GM19035 (cell line): ENCODE measurements around the gene CCDC60.
A peak's percentile ranks its signal among the peaks of the same experiment; 100 is the strongest.

Experiments used
- ATAC-seq: cut with Tn5 transposase; IDR thresholded peaks from one replicate; pipeline ENCODE4 v1.9.1; 2021; ENCODE audit not compliant: unreplicated experiment

The CCDC60 gene

DNA sequence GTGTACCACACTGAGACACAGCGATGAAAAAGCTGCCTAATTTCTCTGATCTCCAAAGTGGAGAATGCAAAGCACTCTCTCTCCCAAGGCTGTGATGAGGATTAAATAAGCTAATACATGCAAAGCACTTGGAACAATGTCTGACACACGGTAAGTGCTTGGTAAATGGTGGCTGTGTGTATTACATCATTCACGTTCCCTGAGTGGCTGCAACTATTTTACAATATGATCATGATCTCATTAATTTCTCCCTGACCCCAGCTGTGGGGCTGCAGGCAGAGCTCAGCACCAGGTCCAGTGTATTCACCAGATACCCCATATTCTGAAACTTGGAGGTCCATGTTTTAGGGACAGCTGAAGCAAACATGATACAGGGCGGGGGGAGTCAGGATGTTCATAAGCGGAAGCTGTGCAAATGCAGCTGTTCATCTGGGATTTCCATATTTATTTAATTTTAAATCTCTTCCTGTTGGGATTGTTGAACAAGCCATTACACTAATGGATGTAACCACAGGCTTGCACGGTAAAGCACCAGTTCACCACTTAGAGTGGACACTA, 106.4 kb downstream of the CCDC60 start:
- no peak for ATAC-seq

DNA sequence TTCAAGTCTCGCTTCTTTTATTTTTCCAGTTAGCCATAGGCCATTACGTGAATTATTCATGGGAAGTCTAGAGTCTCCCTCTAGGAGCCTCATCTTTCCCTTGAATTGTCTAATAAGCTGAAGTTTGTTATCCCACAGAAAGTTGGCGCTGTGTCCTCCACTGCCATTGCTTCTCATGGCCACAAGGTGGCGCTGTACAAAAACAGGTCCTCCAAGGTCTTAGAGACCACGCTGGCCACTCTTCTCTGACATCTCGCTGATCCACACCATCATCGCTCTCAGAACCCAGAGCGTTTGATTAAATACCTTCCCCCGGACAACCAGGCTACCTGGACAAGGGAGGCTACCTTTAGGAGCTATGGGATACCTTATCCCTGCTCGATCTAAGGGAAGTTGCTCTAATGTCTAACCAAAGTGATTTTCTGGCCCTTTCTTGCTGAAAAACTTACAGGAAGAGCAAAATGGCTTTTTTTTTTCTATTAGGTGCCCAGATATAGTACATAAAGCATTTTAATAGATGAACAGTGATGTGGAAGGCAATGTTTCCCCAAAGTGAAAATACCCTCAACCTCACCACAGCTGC, 110.0 kb downstream of the CCDC60 start:
- ATAC-seq, result peak; percentile 67

DNA sequence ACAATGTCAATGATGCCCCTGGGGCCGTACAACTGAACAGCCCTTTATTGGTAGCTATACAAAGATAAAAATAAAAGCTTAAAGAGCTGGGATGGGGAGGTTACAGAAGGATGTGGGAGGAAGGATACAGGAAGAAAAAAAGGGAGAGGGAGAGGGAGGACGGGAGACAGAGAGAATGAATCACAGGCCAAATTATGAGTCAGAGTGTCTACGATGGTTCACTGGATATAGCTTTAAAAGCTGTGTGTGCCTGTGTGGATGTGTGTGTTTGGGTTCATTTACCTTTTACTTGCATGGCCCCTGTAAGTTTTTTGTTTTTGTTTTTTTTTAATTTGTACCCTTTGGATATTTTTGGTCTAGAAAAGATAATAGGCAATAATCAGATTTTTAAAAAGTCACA, 111.9 kb downstream of the CCDC60 start:
- no peak for ATAC-seq

DNA sequence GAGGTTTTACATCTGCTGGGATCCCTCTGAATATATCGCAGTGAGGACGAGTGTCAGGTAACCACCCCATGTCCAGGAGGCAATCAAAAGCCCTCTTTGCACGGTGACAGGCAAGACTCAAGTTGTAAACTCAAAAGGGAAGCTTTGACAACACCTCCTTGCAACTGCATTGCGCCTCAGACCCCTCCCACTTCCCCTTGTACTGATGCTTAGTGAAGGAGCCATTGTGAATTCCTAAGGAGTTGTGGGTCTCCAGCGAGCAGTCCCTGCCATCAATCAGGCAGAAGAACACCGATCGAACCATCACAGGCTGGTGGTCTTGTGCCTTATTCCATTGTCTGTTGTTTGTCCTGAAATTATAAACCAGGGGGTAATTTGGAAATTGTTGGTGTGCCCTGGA, 112.6 kb downstream of the CCDC60 start:
- ATAC-seq, result no peak

DNA sequence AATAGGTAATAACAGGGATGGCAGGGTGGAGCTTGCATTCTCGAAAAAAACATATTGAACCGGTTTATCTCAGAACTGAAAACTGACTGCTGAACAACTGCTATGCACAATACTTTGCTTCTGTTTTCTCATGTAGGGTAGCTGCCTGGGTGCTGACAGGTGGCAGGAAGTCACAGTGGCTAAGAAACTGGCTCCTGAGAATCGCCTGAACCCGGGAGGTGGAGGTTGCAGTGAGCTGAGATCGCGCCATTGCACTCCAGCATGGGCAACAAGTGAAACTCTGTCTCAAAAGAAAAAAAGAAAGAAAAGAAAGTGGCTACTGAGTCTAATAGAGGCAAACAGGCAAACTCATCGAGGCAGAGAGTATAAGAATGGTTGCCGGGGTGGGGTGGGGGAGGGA, 113.1 kb downstream of the CCDC60 start:
- no peak for ATAC-seq

DNA sequence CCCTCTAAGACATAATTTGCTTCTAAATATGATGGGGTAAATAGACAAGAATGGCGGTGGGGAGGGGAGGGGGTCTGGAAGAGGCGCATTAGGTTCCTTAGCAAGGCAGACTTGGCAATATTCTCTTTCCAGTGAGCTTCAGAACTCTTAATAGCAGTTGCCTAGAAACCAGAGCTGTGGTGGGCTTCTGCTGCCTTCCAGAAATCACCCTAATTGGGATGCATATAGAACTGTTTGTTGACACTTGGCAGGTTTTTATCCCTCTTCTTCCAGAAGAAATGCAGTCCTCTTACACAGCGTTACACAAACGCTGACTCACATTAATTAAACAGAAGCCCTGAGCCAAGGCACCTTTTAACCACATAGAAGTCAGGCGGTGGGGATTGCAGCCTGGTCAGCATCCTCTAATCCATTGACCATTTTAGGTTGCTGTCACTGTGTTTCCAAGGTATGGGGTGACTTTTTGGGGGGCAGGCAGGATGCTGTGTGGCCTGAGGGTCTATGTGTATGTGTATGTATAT, 114.1 kb downstream of the CCDC60 start:
- no peak for ATAC-seq

DNA sequence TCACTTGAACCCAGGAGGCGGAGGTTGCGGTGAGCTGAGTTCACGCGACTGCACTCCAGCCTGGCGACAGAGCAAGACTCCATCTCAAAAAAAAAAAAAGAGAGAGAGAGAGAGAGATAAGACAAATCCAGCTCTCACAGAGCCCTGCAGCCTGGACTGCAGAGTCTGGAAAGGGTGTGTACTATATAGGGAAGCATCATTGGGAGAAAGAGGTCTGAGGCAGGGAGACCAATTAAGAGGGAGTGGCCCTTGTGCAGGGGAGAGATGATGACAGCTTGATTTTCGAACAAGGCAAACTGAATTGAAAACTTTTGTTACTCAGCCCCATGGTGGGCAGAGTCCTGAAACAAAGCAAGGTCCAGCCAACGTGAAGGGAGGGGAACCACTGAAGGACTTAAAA, 116.2 kb downstream of the CCDC60 start:
- ATAC-seq, result no peak

DNA sequence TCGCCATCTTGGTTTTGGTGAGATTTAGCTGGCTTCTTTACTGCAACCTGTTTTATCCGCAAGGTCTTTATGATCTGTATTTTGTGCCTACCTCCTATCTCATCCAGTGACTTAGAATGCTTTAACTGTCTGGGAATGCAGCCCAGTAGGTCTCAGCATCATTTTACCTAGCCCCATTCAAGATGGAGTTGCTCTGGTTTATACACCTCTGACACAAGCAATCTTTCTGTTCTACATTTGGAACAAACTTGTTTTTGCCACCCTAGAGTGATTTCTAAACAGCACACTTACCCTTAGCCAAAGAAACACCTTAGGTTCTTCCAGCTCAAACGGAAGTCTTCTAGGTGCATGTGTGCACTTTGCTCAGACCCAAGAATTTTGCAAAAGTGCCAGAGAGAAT, 122.3 kb downstream of the CCDC60 start:
- ATAC-seq, result no peak

DNA sequence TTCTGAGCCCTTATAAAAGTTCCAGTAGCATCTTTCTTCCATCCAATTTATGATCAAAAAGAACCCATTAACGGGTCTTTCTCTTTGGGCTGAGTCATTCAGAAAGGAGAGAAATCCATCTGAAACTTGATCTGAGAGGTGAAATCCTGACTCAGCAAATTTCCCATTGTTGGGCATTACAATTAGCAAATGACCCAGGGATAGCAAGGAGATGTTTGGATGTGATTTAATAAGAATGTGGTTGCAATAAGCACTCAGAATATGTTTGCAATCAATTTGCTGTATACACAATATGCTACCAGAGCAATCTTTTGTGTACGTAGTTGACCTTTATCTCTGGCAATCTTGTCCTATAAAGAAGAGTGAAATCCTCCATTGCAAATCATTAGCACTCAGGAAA, 122.7 kb downstream of the CCDC60 start:
- ATAC-seq, result no peak

DNA sequence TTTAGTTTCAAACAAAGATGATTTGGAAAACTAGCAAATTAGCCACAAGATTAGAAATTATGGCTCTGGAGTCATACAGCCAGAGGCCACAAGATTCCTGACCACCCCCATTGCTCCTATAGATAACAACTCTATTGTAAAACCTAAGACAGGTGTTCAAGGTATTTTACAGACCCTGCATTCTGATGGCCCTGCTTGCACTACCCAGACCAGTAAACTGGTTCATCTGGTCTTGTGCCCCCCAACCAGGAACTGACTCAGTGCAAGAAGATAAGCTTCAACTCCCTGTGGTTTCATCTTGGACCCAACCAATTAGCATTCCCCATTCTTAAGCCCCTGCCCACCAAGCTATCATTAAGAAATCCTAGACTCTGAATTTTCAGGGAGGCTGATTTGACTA, 125.0 kb downstream of the CCDC60 start:
- ATAC-seq, result no peak

DNA sequence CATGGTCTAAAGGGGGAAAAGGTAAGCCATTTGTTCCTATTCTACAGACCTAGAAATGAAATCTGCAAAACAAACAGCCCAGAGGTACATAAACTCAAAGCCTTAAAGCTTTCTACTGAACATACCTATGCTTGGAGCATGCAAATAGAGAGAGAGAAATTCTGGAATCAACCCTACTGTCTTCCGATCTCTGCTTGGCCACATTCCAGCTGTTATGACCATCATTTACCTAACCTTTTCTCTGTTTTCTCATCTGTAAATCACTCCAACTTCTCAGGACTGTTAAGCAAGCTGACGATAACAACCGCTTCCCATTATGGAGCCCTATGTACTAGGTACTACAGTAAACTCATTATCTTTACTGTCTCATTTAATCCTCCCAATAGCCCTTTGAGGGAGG, 126.3 kb downstream of the CCDC60 start:
- no peak for ATAC-seq

DNA sequence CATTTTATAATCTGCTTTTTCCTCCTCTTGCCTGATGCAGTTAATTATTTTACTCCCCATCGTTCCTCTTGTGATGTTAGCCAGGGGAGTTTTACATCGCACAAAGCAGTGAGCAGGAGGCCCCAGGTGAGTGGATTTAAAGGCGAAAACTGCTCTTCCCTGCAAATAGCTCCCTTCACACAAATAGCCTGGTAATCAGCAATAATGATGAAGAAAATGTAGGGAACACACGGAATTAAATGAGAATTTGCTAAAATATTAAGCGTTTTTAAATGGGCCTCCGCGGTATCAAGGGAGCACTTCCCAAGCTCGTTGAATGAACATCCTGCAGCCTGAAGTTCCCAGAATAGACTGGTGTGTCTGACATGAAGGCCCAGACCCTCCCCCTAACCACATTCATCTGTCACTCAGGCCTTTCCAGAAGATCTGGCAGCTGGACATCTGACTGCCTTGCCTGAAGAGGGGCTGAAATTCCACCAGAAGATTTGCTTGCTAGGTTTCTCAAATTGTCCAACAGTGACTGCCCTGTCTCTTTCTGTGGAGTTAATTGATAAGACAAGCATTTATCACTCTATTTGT, 127.2 kb downstream of the CCDC60 start:
- ATAC-seq, result no peak

DNA sequence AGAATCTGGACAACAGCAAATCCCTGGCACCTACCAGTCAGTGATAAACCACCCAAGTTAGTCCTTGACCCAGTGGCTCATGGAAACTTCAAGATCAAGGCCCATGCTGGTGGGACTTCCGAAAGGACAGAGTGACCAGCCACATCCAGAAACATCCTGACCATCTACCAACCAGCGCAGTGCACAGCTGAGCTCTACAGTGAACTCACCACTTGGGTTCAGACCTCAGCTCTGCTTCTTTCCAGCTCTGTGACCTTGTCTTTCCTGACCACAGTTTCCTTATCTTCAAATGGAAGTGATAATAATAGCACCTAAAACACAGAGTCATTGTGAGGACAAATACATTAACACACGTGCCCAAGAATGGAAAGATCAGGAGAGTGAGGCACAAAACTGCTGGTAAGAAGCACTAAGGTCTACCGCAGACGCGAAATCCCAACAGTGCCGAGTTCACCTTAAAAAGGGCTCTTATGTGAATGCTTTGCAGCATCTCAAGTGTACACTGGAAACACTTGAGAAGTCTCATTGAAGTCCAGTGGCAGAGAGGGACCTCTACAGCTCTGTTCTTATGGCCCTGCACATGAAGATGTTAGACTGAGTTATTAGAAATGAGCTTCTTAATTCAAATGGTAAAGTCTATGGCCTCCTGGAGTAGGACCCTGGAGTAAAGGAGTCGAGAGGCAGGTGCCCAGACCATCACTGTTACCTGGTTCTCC, 128.8 kb downstream of the CCDC60 start:
- ATAC-seq, result no peak

DNA sequence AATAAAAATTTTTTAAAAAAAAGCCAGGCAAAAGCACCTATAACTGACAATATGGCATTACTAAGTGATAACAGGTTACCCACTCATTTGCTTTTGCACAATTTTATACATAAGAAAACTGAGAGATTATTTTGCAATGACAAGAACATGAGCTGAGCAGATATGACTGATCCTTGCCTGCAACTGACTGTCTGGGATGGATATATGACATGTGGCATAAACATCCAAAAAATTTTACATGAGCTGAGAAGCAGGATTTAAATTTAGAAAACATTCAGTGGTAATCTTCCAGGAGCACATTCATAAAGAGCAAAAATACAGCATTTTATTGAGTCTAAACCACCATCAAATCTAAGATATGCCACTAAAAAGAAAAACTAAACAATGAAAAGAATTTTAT, 133.8 kb downstream of the CCDC60 start:
- ATAC-seq, result no peak

DNA sequence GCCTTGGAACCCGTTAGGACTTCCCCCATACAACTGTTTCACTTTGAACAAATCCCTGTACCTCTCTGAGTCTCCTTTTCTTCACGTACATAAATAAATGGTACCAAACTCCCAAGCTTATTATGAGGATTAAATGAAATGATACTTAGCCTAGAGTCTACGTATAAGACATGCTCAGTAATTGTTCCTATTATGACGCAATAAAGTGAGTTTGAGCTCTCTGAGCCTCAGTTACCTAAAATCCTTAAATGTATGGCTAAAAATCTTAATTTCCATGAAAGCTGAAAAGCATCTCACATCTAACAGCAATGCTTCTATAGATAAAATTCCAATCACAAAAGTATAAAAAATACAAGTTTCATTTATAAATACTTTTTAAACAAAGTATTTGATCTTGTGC, 141.1 kb downstream of the CCDC60 start:
- no peak for ATAC-seq

DNA sequence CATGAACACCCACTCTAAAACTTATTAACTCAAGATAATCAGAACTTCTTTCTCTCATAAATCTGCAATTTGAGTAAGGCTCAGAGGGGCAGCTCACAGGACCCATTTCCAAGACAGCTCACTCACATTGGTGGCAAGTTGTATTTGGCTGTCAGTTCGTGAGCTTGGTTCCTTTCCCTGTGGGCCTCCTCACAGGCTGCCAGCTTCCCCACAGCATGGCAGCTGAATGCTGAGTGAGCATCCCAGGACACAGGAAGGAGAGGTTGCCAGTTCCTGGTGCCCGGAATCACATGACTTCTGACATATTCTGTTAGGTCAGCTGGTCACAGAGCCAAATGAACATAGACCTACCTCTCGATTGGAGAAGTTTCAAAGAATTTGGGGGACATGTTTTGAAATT, 142.4 kb downstream of the CCDC60 start:
- no peak for ATAC-seq

DNA sequence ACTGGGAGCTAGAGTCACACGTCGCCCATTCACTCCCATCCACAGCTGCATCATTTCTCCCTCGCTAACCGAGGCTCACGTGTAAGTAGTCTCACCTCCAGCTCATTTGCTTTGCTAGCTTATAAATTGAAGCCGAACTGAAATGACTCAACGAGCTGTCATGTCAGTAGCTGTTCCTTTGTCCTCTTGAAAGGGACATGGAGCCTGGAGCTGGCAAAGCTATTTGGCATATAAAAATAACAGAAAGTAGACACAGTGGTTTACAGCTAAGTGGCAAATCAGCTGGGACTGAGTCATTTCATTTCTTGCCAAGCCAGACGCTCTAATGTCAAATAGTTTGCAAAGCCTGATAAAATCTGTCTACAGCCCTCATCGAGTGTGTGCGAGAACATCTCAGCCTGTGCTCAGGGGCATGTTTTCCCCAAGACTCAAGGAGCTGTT, 144.6 kb downstream of the CCDC60 start:
- ATAC-seq, result no peak

DNA sequence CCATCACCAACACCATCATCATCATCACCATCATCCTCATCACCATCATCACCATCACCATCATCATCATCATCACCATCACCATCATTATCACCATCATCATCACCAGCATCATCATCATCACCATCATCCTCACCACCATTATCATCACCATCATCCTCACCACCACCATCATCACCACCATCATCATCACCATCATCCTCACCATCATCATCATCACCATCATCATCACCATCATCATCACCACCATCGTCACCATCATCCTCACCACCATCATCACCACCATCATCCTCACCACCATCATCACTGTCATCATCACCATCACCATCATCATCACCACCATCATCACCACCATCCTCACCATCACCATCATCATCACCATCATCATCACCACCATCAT, 146.0 kb downstream of the CCDC60 start:
- ATAC-seq, result no peak

DNA sequence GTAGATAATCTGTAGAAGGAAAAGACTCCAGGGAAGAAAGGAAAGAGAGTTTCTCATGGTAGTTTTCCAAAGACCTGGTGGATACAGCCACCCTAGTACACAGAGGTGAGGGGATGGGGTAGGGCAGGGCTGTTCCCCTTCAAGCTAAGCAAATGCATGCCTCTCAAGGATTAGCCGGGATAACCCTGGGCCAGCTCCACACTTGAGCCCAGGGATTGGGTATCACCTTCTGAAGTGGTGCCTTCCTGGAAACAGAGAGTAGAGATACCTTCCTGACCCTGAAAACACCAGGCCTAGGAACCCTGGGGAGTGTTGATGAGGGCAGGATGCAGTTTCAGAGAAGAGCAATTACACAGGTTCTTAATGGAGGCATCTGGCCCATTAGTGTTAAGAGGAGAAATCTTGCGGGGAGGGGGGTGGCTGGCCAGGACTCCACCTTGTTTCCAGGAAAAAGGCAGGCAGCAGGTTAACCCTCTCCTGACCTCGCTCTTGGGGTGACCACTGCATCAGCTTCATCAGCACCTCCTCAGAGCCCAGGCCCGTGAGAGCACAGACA, 152.1 kb downstream of the CCDC60 start:
- no peak for ATAC-seq

DNA sequence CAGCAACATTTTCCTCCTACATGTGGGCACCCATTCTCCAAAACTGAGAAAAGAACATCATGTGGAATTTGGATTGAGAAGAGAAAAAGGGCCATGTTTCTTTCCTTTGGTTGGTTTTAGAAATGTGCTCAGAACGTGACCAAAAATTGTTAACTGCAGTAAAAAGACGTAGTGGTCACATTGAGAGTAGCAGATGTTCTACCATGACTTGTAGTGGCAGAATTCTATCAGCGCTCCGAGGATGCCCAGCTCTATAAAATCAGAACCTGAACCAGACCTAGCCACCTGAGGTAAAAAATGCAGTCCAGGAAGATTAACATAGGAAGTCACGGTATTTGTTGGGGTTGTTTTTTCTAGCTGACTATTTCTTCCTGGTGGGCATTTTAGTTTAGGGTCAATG, 157.3 kb downstream of the CCDC60 start:
- no peak for ATAC-seq

DNA sequence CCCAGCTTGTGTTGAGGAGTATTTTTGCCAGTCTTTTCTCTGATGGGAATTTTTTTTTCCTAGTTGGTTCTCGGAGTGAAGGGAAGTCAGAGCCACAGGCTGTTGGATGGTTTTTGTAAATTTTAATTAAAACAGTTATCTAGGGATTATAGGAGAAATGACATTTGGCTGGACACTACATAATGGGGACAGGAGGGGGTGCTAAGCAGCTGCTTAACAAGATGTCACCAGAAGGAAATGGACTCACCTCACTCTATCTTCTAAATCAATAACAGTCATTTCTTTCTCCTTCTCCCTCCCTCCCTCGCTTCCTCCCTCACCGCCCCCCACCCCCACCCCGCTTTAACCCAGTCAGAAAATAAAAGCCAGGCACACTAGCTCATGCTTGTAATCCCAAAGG, 165.7 kb downstream of the CCDC60 start:
- ATAC-seq, result no peak

DNA sequence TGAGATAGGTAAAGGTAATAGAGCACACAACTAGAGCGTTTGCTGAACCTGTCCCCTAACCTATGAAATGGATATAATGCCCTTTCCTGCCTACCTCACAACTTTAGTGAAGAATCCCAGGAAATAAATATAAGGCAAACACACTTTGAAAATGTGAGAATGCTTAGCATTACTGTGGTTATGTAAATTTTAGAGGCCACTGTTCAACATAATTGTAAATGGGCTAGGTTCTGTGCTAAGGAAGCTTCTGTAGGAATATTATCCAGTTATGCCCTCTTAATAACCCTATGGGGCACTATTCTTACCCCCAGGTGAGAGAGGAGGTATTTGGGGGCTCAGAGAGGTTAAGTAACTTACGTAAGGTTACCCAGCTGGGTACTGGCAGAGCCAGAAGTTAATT, 166.5 kb downstream of the CCDC60 start:
- no peak for ATAC-seq
